Hepatocyte (in vitro differentiated cells): Measurements from ENCODE around the gene SYTL3.

ENCODE experiments used
- CTCF ChIP-seq: fragments of 200-600 bp; sonication (generic); IDR thresholded peaks from 2 replicates; pipeline ENCODE4 v1.5.1; 2016; ENCODE audit warnings: antibody characterized with exemption, mild to moderate bottlenecking; ENCODE audit not compliant: poor library complexity
- EZH2 ChIP-seq: fragments of 200-600 bp; sonication (generic); IDR thresholded peaks from 2 replicates; pipeline ENCODE4 v1.6.1; 2016; ENCODE audit warnings: antibody characterized with exemption, mild to moderate bottlenecking, borderline replicate concordance

GRCh38 chr6:158789115-158789917 is 139.5 kb downstream of the SYTL3 start:
- TF ChIP-seq CTCF (no peak), EZH2 (no peak)
